ENCODE results near the gene PCDHB11.
"Not testable (repeated sequence)": the region's sequence is repeated elsewhere in the genome, so short reads cannot be mapped to it uniquely, and the experiment has no call there.

PCDHB11 gene

DNA sequence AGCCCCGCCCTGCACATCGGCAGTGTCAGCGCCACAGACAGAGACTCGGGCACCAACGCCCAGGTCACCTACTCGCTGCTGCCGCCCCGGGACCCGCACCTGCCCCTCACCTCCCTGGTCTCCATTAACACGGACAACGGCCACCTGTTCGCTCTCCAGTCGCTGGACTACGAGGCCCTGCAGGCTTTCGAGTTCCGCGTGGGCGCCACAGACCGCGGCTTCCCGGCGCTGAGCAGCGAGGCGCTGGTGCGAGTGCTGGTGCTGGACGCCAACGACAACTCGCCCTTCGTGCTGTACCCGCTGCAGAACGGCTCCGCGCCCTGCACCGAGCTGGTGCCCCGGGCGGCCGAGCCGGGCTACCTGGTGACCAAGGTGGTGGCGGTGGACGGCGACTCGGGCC, 47.5 kb downstream of the PCDHB11 start:
- DNase-seq, result not testable (repeated sequence)

DNA sequence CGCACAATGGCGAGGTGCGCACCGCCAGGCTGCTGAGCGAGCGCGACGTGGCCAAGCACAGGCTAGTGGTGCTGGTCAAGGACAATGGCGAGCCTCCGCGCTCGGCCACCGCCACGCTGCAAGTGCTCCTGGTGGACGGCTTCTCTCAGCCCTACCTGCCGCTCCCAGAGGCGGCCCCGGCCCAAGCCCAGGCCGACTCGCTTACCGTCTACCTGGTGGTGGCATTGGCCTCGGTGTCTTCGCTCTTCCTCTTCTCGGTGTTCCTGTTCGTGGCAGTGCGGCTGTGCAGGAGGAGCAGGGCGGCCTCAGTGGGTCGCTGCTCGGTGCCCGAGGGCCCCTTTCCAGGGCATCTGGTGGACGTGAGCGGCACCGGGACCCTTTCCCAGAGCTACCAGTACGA, 48.0 kb downstream of the PCDHB11 start:
- not testable (repeated sequence) for DNase-seq

- no peak for DNase-seq
Measured at GRCh38 chr5:141250576-141250975, 51.1 kb downstream of the PCDHB11 start.

All from NCI-H1092 (cell line).